ENCODE measurements around the gene KDM5B.

The KDM5B gene

DNA sequence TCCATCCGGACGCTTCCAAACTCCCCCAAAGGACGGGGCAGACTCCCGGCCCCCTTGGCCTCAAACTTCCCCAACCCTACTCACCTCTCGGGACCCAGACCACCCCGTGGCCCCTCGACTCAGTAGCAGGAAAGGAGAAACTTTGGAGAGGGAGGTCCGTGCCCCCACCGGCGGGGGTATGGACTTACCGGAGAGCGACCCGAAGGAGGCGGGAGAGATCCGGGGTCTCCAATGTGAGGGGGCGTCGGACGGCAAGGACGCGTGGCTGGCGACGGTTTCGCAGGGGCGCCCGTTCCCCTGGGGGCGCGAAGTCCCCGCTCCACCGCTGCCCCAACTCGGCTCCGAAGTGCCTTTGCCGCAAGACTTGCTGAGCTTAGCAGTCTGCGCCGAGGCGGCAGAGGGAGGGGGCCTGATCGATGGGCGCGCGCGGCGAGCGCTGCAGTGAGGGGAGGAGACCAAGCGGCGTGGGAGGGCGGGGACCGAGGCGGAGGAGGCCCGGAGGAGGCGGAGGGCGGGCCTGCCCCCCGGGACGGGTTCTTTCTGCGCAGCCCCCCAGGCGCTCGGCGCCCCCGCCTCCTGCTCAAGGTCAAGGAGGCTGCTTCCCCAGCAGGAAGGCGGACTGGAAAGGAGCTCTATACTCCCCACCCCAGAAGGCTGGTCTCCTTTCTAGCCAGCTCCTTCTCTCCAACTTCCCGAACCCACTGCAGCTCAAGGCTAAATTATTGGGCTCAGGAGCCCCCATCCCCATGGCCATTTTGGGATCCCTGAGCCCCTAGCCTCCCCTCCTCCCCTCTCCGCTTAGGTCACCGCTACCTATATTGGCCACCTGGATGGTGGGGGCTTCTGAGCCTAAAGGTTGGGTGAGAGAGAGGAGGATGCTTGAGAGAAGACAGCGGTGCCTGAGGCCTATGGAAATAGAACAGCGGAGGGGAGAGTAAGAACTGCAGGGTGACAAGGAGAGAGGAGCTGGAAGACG lies 97.9 kb downstream of the KDM5B start, which contains the start of gene SYT2:
Gene SYT2 (minus strand): TSS at position 385 of the 976 bp plus-strand sequence. CDS start 104,682 bp downstream, outside the sequence.
- peak; percentile 46 for DNase-seq

DNA sequence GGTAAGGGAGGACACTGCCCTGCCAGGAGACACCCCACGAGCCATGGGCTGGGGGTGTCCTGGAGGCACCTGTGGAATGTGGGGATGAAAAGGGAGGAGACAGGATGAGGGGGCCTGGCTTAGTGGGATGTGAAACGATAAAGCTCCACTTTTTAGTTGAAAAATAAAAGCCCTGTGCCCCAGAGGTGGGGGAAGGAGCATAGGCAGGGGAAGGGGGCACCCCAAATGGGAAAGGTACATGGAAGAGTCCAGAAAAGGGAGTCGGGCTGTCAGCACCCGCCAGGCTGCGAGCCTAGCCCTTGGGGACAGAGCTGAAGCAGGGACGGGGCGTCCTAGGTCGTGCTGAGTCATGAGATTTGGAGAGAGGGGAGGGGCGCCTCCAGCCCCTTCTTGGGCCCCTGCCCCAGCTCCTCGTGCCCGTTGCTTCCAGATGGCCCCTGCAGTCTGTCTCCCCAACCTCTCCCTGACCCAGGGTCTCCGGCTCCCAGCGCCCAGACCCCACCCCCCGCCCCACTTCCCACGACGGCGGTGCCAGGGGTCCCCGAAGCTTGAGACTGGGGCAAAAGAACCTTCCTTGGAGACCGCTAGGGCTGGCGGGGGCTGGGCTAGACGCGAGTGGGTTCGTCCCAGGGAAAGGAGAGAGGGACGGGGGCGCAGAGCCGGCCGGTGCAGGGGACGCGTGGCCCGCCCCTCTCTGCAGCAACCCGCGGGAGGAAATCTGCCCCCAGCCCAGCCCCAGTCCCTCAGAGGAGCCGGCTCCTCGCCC lies 98.8 kb downstream of the KDM5B start:
- no peak for DNase-seq

DNA sequence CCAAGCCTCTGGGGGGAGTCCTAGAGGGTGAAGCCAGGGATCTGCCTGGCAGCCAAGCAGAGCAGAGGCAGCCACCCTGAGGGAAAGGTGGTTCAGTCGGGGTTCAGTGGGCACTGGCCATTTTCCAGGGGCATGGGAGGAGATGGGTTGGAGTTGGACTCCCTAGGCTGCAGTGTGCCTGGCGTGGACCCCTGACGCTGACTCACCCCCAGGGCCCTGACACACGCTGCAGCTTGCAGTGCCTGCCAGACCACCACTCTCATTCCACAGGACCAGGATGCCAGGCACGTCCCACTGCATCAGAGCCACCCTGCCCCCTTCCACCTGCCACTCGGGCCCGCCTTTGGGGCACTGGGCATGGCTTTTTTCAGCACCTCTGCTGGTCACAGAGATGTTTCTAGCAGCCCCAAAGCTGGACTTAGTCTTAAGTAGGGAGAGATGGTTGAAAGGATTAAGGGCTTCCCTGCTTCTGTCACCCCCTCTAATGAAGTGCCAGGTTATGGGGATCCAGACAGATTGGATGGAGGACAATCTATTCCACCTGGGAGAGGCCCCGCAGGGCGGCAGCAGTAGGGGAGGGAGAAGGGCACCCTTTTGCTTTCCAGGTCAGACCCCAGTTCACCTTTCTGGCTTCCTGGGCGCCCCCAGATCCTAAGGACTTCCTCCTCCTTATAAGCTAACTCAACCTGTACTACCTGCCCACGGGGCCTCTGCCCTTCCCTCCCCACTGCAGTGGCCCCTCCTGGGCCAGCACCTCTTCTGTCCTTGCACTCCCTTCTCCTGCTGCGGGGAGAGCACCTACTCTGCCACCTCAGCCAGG lies 99.6 kb downstream of the KDM5B start:
- DNase-seq, result no peak

DNA sequence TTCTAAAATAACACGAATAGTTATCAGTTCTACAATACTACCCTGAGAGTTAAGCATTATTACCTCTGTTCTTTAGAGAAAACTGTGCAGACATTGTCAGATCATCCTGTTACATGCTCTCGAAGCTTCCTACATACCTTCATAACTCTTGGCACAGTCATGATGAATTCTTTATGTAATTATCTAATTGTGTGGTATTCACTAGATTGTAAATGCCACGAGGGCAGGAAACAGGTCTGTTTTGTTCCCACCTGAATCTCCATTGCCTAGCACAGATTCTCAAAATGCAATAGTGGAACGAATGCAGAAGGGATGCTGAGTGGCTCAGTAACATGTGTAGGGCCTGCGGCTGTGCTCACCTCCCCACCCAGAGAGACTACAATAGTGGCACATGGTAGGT lies 101.4 kb downstream of the KDM5B start:
- DNase-seq, result no peak

DNA sequence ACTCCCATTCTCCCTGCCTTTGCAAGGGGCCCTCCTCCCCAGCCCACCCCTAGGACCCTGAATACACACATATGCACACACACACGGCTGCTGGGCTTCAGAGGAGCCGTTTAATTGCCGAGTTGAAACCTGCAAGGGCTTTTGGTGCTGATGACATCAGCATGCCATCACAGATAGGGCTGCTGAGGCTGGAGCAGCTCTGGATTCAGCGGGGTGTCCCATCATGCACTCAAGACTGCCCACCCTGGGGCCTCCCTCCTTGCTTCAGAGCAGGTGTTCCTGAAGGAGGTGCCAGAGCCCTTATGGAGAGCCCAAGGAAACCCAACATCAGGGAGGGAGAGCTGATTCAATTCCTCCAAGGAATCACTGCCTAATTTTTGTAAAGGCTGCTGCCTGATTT lies 103.6 kb downstream of the KDM5B start:
- no peak for DNase-seq

DNA sequence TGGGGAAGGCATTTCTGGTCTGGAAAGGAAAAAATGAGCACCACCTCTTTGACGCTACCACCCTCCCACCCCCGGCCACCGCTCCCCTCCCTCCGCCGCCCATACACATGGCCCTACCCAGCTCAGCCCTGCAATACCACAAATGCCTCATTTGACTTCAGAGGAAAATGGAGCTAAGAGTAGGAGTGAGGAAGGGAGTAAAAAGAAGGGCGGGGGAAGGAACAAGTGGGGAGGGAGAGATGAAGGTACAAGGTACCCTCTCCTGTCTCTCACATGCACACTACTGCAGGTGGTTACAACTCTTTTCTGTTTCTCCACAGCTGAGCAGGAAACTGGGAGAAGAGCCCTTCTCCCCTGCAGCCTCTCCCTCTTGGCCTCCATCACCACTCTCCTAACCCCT lies 105.0 kb downstream of the KDM5B start:
- DNase-seq, result no peak

DNA sequence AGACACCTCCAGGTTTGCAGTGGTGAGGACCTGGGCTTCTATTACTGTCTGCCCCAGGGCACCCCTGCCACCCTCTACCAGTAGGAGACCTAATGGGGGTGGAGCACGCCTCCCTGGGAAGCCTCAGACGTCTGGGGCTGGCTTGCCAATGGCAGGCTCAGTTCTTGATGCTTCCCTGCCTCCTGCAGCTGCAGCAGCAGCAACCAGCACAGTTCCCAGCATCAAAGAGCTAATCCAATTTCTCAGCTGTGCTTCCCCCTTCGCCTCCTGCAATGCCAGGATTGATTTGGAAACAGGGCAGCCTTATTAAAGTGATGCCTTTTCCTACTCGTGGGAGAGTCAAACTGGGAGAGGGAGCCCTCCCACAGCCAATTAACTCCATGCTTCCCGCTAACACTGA lies 106.1 kb downstream of the KDM5B start:
- DNase-seq, result no peak

DNA sequence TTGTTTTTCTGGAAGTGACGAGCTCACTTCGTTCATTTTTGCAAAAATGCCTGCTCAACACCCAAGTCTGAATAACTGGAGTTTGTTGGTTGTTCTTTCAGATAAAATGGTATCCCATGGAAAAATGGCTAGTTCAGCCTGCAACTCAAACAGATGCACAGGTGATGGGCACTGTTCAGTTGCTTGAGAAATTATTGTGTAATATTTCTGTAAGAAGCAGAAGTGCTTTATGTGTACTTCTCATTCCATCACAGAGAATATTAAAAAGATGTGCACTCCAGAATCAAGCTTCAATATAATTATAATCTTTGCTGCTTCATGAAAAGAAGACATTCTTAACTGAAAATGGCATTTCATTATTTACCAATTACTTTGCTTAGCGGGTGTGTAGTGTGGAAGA lies 107.0 kb downstream of the KDM5B start:
- DNase-seq, result no peak

DNA sequence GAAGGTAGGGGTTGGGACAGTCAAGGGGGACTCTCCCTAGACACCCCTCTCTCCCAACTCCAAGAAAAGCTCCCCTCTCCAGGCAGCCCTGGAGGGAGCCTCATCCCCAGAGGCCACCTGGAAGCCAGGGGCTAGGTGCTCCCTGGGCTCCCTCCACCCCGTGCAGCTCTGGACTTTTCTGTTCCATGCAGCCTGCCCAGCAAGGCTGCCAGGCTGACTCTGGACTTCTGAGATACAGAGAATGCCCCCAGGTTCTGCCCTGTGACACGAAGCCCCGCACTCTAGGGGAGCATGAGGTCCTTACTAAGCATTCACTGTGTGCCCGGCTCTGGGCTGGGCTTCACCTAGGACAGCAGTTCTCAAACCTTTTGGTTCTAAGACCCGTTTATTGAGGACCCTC lies 108.2 kb downstream of the KDM5B start:
- no peak for DNase-seq

DNA sequence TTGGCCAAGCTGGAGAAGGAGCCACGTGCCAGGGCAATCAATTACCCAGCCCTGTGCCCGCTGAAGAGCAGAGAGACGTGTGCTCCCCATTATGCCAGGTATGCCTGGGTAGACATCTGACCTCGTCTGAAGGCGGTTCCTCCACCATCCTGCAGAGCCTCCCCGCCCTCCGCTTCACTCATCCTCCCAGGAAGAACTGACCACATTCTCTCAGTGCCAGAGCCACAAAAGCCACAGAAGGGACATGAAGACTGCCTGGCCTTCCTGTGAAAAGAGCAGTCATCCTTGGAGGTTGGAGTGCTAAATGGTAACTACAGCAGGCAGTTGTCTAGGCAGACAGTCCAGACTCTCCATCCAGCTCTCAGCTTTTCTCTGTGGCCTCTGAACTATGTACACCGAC lies 109.9 kb downstream of the KDM5B start:
- no peak for DNase-seq

DNA sequence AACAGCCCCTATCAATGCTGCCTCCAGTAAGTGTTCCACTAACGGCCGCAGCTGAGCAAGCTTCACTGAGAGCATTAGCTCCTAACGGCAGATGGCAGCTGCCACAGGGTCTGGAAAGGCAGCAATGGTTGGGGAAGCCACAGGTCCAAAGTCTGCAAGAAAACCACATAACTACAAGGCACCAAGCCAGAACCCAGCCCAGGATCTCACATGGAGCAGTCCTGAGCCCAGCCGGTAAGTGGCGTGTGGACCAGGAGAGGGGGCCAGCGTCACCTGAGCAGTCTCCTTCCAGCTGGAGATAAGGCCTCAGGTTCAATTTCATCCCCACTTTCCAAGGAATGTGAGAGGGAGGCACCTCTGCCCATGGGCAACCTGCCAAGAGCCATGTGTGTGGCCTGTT lies 111.2 kb downstream of the KDM5B start:
- peak; percentile 53 for DNase-seq

DNA sequence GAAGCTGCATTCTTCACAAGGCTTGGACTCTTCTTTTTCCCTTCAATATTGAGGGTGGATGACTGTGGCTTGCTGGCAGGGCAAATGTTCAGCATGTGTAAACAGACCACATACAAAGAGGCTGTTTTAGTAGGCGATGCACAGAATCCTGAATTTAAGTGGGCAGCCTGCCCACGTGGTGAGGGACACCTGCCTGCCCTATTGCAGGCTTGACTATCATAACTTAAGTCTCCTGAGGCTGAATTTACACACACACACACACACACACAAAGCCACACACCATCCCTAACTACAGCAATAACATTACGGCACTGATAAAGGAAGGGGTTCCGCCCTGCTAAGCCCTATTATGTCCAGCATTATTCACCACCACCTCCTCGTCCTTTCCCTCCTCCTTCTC lies 113.9 kb downstream of the KDM5B start:
- DNase-seq, result peak; percentile 33

DNA sequence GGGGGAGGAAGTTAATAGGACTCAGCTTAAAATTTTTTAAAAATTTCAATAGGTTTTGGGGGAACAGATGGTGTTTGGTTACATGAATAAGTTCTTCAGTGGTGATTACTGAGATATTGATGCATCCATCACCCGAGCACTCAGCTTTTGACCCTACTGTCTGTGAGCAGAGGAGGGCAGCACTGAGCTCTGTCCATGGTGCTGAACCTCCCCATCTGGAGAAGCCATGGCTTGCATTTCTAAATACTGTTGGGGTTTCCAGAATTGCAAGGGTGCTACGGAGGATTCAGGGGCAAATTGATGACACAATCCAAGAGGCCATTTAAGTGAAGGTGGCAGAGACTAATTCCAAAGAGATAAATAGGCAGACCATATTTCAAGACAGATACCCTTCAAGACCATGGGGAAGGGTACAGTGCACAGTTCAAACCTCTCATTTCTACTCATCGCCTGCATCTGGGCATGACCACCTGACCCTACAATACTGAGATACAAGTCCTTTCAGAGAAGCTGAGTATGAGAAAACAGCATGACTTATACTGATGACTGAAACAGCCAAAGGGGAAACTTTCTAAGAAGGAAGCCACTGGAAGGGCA lies 115.2 kb downstream of the KDM5B start:
- DNase-seq, result no peak

DNA sequence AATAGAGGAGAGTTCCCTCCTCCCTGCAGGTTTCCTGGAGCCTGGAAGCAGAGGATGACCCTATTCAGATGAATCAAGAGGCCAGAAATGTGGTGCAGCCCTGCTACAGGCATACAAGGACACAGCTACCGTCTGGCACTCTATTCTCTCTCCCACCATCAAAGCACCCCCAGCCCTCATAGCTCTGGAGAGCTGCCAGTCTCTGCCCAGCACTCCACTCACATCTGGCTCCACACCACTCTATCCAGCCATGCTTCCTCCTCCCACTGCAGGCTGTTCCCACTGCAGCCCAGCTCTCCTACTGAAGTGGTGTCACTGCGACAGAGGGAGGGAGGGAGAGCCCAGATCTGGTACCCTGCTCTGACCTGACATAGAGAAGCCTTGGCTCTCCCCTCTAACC lies 116.4 kb downstream of the KDM5B start:
- peak; percentile 75 for DNase-seq

DNA sequence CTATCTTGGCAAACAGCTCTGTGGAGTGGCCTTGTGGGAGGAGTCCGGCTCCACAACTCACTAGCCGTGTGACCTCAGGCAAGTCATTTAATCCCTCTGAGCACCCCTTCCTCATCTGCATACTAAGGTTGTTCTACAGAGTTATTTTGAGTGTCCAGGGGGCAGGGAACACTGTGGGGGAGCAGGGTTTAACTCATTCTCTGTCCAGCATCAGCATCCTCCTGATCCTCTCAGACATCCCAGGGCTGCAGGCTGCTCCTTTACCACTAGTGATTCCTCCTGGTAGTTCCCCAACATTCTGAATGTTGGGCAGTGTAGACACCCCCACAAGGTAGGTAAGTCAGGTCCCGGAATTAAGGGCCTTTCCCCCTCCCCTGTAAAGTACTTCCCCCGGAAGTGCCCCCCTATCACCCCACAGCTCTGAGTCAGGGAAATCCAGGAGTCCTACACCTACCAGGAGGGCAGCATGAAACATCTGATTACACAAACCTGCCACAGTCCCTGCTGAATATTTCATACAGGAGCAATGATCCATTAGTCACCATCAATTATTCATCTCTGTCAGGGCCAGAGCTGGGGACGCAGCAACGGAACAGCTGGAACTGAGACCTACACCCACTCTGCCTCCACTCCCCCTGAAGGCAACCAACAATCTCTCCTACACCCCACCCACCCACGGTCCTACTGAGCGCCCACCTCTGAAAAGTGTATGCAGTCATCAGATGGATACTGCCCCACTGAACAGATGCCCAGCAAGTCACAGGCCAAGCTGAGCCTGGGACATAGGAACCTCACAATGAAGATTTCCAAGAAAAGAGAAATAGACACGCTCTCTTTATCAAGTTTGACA lies 118.5 kb downstream of the KDM5B start:
- no peak for DNase-seq

DNA sequence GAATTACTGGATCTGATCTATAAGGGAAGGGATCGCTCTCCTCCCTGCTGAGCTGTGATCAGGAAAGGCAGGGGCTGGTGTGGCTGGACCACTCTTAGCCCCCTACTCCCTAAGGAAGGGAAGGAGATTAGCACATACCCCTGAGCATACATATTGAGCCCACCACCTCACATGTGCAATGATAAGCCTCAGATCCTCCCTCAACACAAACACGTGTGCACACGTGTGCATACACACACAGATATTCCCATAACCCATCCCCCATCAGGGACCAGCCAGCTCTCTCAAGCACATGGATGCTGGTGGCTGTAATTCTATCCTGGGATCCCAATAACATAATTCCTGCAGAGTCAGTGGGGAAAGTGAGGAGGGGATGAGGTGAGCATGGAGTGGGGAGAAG lies 119.1 kb downstream of the KDM5B start:
- DNase-seq, result no peak

DNA sequence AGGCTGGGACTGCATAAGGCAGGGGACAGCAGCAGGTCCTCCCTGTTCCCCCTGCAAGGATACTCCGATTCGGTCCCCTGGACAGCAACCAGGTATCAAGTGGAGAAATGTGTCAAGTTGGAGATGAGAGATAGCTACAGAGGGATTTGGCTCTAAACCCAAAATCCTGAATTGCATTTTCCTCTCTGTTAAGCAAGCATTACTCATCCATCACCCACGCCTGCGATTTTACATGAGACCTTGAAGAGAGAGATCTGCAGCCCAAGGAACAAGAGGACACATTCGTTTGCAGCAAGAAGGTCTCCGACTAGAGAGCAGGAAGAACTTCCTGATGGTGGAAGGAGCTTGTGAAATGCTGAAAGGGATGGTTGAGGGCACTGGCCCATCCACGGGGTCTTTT lies 119.8 kb downstream of the KDM5B start:
- DNase-seq, result no peak

DNA sequence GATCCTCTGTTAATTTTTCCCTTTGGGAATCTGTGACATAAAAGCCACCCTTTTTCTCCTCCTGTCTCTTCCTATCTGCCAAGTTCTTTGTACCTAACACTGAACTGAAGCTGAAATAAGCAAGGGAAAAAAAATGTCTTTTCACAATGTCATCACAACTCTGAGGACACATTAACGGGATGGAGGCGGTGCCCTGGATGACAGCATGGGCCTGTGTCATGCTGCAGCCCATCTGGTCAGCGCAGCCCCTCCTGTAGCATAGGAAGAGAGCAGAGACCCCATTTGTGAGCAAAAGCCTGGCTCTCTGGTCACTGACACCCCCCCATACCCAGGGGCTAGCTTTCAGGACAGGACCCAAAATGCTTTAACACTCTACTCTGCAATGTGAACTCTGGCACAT lies 120.4 kb downstream of the KDM5B start:
- no peak for DNase-seq

DNA sequence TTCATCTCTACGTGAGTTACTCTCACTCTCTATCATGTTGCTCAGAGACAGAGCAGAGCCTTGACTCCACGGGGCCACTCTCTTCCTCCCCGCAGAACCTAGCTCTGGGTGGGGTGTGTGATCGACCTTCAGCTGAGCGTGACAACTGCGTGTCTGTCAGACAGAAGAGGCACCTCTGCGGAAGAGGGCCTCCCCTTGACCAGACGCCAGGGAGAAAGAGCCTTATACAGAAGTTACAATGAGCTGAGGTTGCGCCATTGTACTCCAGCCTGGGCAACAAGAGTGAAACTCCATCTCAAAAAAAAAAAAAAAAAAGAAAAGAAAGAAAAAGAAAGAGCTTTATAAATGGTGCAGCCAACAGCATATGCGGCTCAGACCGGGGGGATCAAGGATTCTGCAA lies 120.9 kb downstream of the KDM5B start:
- DNase-seq, result no peak

DNA sequence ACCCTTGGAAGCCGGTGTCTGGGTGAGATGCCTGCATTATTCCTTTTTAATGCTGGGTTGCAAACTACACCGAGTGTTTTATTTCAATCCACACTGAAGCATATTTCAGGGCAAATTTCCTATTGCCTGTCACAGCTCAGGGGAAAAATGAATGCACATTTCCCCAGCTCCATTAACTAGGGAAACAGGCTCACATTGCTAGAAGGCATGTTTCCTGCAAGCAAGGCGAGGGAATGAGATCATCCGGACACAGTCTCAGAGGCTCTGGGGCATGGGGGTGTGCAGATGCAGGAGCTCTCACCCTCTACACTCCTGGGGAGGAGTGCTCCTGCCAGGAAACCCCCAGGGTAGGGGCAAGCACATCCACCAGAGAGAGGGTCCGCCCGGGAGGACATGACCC lies 122.6 kb downstream of the KDM5B start:
- DNase-seq, result no peak

DNA sequence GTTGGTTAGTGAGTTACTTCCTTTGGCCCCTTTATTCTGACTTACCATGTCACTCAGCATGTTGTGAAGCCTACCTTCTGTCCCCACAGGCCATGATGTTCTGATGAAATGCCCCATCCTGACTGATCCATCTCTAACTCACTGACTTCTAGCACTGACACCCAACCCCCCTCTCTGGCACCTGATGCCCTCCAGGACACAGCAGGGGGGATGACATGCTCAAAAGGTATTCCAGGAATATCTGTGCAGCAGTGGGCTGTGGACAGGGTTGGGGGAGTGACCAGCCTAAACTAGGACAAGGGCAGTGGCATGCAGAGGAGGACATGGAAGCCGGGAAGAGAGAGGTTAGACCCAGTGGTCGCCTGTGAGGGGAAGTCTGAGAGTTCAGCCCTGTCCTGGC lies 123.5 kb downstream of the KDM5B start:
- DNase-seq, result no peak

DNA sequence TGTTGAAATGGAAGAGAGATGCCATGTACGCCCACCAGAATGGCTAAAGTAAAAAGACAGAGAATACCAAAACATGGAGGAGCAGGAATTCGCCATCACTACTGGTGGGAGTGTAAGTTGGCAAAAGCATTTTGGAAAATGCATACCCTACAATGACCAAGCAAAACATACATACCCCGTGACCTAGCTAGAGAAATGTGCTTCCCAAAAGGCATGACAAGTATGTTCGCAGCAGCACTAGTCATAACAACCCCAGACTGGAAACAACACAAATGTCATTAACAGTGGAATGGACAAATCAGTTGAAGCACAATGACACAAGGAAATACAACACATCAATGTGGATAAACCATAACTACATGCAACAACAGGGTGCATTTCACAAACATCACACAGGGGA lies 125.2 kb downstream of the KDM5B start:
- DNase-seq, result no peak

Measured in DMS79 (cell line).